ENCODE results near the gene TXK.

- no peak for TF ChIP-seq CTCF (IDR thresholded peaks at IDR 0.05)
- TF ChIP-seq POLR2A (IDR thresholded peaks at IDR 0.05), result no peak
Observed at GRCh38 chr4:48035952-48036351, 98.1 kb downstream of the TXK start.
